GM19240 (cell line): ENCODE data around the gene ZNF701.
"Not testable (repeated sequence)": the region's sequence is repeated elsewhere in the genome, so short reads cannot be mapped to it uniquely, and the experiment has no call there.

Experiments used
- DNase-seq: peaks from one replicate; pipeline ENCODE4 v3.0.0; 2011; ENCODE audit warnings: low spot score; ENCODE audit not compliant: insufficient read length

ZNF701 gene

GRCh38 chr19:52566121-52566520, 4.0 kb upstream of the ZNF701 start:
- no peak for DNase-seq

- no peak for DNase-seq
Measured at GRCh38 chr19:52566588-52566987, 3.5 kb upstream of the ZNF701 start.

GRCh38 chr19:52567921-52568320, 2.2 kb upstream of the ZNF701 start:
- DNase-seq, result no peak

GRCh38 chr19:52569638-52569999, 468 bp upstream of the ZNF701 start:
- DNase-seq, result not testable (repeated sequence)

- DNase-seq, result no peak
Measured at GRCh38 chr19:52584736-52585440, 14.8 kb downstream of the ZNF701 start.

- DNase-seq, result no peak
Measured at GRCh38 chr19:52585604-52586003, 15.5 kb downstream of the ZNF701 start.

GRCh38 chr19:52590728-52591127, 20.6 kb downstream of the ZNF701 start:
- DNase-seq, result no peak

- no peak for DNase-seq
Measured at GRCh38 chr19:52592301-52592700, 22.2 kb downstream of the ZNF701 start.

- not testable (repeated sequence) for DNase-seq
Measured at GRCh38 chr19:52593441-52593840, 23.4 kb downstream of the ZNF701 start.

GRCh38 chr19:52599241-52599640, 29.2 kb downstream of the ZNF701 start:
- DNase-seq, result no peak

- no peak for DNase-seq
Measured at GRCh38 chr19:52600639-52601024, 30.5 kb downstream of the ZNF701 start.

- peak; percentile 78 for DNase-seq
Measured at GRCh38 chr19:52601025-52601973, 31.2 kb downstream of the ZNF701 start.

- DNase-seq, result not testable (repeated sequence)
Measured at GRCh38 chr19:52601974-52602366, 31.9 kb downstream of the ZNF701 start.

- no peak for DNase-seq
Measured at GRCh38 chr19:52602941-52603340, 32.9 kb downstream of the ZNF701 start.

- no peak for DNase-seq
Measured at GRCh38 chr19:52603558-52604207, 33.6 kb downstream of the ZNF701 start.

GRCh38 chr19:52613299-52613906, 43.3 kb downstream of the ZNF701 start:
- DNase-seq, result no peak

GRCh38 chr19:52621376-52621775, 51.3 kb downstream of the ZNF701 start:
- DNase-seq, result no peak

GRCh38 chr19:52622261-52622660, 52.2 kb downstream of the ZNF701 start:
- DNase-seq, result no peak

GRCh38 chr19:52626915-52627314, 56.8 kb downstream of the ZNF701 start:
- DNase-seq, result no peak

GRCh38 chr19:52627441-52627840, 57.4 kb downstream of the ZNF701 start:
- not testable (repeated sequence) for DNase-seq

- DNase-seq, result no peak
Measured at GRCh38 chr19:52635786-52636570, 65.9 kb downstream of the ZNF701 start.
